Fibroblast of skin of left quadriceps (primary cell): Measurements from ENCODE around the gene DLX3.

Experiments
- DNase-seq, 2 experiments: peaks; one replicate each; pipeline ENCODE4 v3.0.0-alpha.2; 2013; ENCODE audit warnings: low read depth in 2 of 2

The DLX3 gene

GRCh38 chr17:50024808-50025207, 29.8 kb upstream of the DLX3 start:
- DNase-seq = no peak

GRCh38 chr17:50023520-50023919, 28.5 kb upstream of the DLX3 start:
- DNase-seq = no peak

GRCh38 chr17:50022463-50023130, 27.6 kb upstream of the DLX3 start:
- no peak for DNase-seq

- DNase-seq = no peak
Observed at GRCh38 chr17:50021681-50022370, 26.8 kb upstream of the DLX3 start.

- DNase-seq = no peak
Observed at GRCh38 chr17:50020841-50021599, 26.0 kb upstream of the DLX3 start.

GRCh38 chr17:50018909-50019308, 23.9 kb upstream of the DLX3 start:
- DNase-seq = no peak

- no peak for DNase-seq
Observed at GRCh38 chr17:50015146-50015545, 20.1 kb upstream of the DLX3 start.

- no peak for DNase-seq
Observed at GRCh38 chr17:50014471-50015088, 19.6 kb upstream of the DLX3 start.

GRCh38 chr17:50013079-50013478, 18.1 kb upstream of the DLX3 start:
- DNase-seq = no peak

- no peak for DNase-seq
Observed at GRCh38 chr17:50009282-50009681, 14.3 kb upstream of the DLX3 start.

- DNase-seq = no peak
Observed at GRCh38 chr17:50003911-50004310, 8.9 kb upstream of the DLX3 start.

GRCh38 chr17:49998836-49999511, 4.0 kb upstream of the DLX3 start:
- no peak for DNase-seq

GRCh38 chr17:49997773-49998703, 3.0 kb upstream of the DLX3 start:
- DNase-seq = peak; percentile 60 to 63

- no peak for DNase-seq
Observed at GRCh38 chr17:49997301-49997650, 2.3 kb upstream of the DLX3 start.

- DNase-seq = no peak
Observed at GRCh38 chr17:49996495-49997300, 1.7 kb upstream of the DLX3 start.

GRCh38 chr17:49996121-49996494, 1.1 kb upstream of the DLX3 start:
- DNase-seq = no peak

- no peak for DNase-seq
Observed at GRCh38 chr17:49994085-49995054, 654 bp downstream of the DLX3 start.

- no peak for DNase-seq
Observed at GRCh38 chr17:49993423-49994060, 1.5 kb downstream of the DLX3 start.
